HG03039 (cell line): ENCODE results near the gene SLC35A3.
A peak's percentile ranks its signal among the peaks of the same experiment; 100 is the strongest.
"Not testable (repeated sequence)": the region's sequence is repeated elsewhere in the genome, so short reads cannot be mapped to it uniquely, and the experiment has no call there.

Experiments used
- ATAC-seq: cut with Tn5 transposase; IDR thresholded peaks from one replicate; pipeline ENCODE4 v1.9.1; 2021; ENCODE audit warnings: mild to moderate bottlenecking, moderate library complexity; ENCODE audit not compliant: unreplicated experiment

The SLC35A3 gene

GRCh38 chr1:100028765-100029164, 59.0 kb downstream of the SLC35A3 start:
- ATAC-seq: no peak

- no peak for ATAC-seq
These were observed 64.7 kb downstream of the SLC35A3 start for GRCh38 chr1:100034470-100034869.

- ATAC-seq: no peak
These were observed 65.4 kb downstream of the SLC35A3 start for GRCh38 chr1:100035214-100035613.

GRCh38 chr1:100036718-100037655, 67.2 kb downstream of the SLC35A3 start:
- ATAC-seq: no peak

- no peak for ATAC-seq
These were observed 67.8 kb downstream of the SLC35A3 start for GRCh38 chr1:100037656-100037926.

GRCh38 chr1:100037927-100038659, 68.3 kb downstream of the SLC35A3 start:
- ATAC-seq: peak; percentile 84

GRCh38 chr1:100038660-100039287, 69.0 kb downstream of the SLC35A3 start:
- ATAC-seq: peak; percentile 39

GRCh38 chr1:100039591-100039990, 69.8 kb downstream of the SLC35A3 start:
- ATAC-seq: no peak

GRCh38 chr1:100045206-100045605, 75.4 kb downstream of the SLC35A3 start:
- no peak for ATAC-seq

GRCh38 chr1:100047235-100047708, 77.5 kb downstream of the SLC35A3 start:
- not testable (repeated sequence) for ATAC-seq

- no peak for ATAC-seq
These were observed 80.3 kb downstream of the SLC35A3 start for GRCh38 chr1:100050139-100050538.

- ATAC-seq: no peak
These were observed 81.6 kb downstream of the SLC35A3 start for GRCh38 chr1:100051401-100051800.

GRCh38 chr1:100051893-100052292, 82.1 kb downstream of the SLC35A3 start:
- no peak for ATAC-seq

- no peak for ATAC-seq
These were observed 83.3 kb downstream of the SLC35A3 start for GRCh38 chr1:100053119-100053518.

GRCh38 chr1:100053727-100054126, 83.9 kb downstream of the SLC35A3 start:
- ATAC-seq: no peak

GRCh38 chr1:100061681-100062080, 91.9 kb downstream of the SLC35A3 start:
- no peak for ATAC-seq

GRCh38 chr1:100065183-100065968, 95.6 kb downstream of the SLC35A3 start:
- ATAC-seq: no peak

- no peak for ATAC-seq
These were observed 96.1 kb downstream of the SLC35A3 start for GRCh38 chr1:100065969-100066227.

GRCh38 chr1:100070201-100070939, 100.6 kb downstream of the SLC35A3 start:
- ATAC-seq: no peak

GRCh38 chr1:100073531-100073930, 103.7 kb downstream of the SLC35A3 start:
- no peak for ATAC-seq
